ENCODE data around the gene WDR36.
"Not testable (repeated sequence)": the region's sequence is repeated elsewhere in the genome, so short reads cannot be mapped to it uniquely, and the experiment has no call there.

Gene WDR36

DNA sequence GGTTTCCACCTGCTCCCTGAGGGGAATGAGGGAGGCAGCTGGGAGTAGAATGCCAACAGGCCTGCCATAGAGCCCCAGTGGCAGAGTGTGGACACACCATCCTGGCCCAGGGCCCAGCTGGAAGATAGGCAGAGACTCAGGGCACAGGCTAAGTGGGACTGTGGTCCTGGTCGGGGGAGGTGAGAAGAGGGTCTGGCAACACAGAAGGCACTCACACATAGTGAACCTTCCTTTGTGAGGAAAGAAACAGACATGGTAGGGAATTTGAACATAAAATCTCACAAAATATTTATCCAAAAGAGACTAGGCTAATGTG lies 41.2 kb downstream of the WDR36 start:
- Histone ChIP-seq H3K4me3 (ENCODE audit: insufficient read depth, low read depth, low read length) (no peak overlapping the region), H3K9me3 (ENCODE audit: control insufficient read depth, low read length) (no peaks in the 10 kb centered on the region), H3K4me1 (ENCODE audit: control insufficient read depth, insufficient read depth, low read length) (no peaks in the 10 kb centered on the region), H3K27ac (ENCODE audit: insufficient read depth, low read depth, low read length, poor library complexity, severe bottlenecking) (no peak overlapping the region), H3K36me3 (ENCODE audit: control insufficient read depth, insufficient read depth, low read length) (no peaks in the 10 kb centered on the region), H3K27me3 (ENCODE audit: control insufficient read depth, insufficient read depth, low read length, poor library complexity, severe bottlenecking) (no peaks in the 10 kb centered on the region)
- WGBS, 2 experiments: 100% methylated on average over 1 of the region's 1 CpG

DNA sequence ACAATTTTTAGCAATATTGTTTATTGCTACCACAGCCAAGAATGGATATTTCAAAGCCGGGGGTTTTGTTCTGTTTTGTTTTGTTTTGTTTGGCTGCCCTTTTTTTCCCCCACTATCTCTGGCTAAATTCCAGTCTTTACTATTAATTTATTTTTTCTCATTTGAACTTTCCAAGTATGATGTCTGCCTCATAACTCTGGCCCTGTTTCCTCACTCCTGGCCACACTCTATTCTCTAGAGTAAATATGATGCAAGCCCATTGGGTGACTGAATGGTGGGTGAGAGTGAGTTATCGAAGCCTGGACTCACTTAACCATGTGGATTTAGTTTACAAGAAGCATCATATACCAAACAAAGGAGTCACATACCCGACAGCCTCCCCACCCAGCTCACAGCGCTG lies 41.9 kb downstream of the WDR36 start:
- Histone ChIP-seq H3K27me3 (ENCODE audit: control insufficient read depth, insufficient read depth, low read length, poor library complexity, severe bottlenecking) (no peaks in the 10 kb centered on the region), H3K36me3 (ENCODE audit: control insufficient read depth, insufficient read depth, low read length) (no peaks in the 10 kb centered on the region), H3K4me1 (ENCODE audit: control insufficient read depth, insufficient read depth, low read length) (no peaks in the 10 kb centered on the region), H3K4me3 (ENCODE audit: insufficient read depth, low read depth, low read length) (no peak overlapping the region), H3K27ac (ENCODE audit: insufficient read depth, low read depth, low read length, poor library complexity, severe bottlenecking) (no peak overlapping the region), H3K9me3 (ENCODE audit: control insufficient read depth, low read length) (no peaks in the 10 kb centered on the region)
- 88 to 94% methylated on average over 3 to 4 of the region's 4 CpGs for WGBS, 2 experiments

GRCh38 chr5:111134864-111135263 lies 42.7 kb downstream of the WDR36 start:
- Histone ChIP-seq H3K27ac (ENCODE audit: insufficient read depth, low read depth, low read length, poor library complexity, severe bottlenecking) (no peak overlapping the region), H3K27me3 (ENCODE audit: control insufficient read depth, insufficient read depth, low read length, poor library complexity, severe bottlenecking) (no peaks in the 10 kb centered on the region), H3K9me3 (ENCODE audit: control insufficient read depth, low read length) (no peaks in the 10 kb centered on the region), H3K4me3 (ENCODE audit: insufficient read depth, low read depth, low read length) (no peak overlapping the region), H3K36me3 (ENCODE audit: control insufficient read depth, insufficient read depth, low read length) (no peaks in the 10 kb centered on the region), H3K4me1 (ENCODE audit: control insufficient read depth, insufficient read depth, low read length) (no peaks in the 10 kb centered on the region)
- WGBS, 2 experiments: 44 to 72% methylated on average over 2 of the region's 2 CpGs

- Histone ChIP-seq H3K9me3 (ENCODE audit: control insufficient read depth, low read length) (no peaks in the 10 kb centered on the region), H3K36me3 (ENCODE audit: control insufficient read depth, insufficient read depth, low read length) (no peaks in the 10 kb centered on the region), H3K27me3 (ENCODE audit: control insufficient read depth, insufficient read depth, low read length, poor library complexity, severe bottlenecking) (no peaks in the 10 kb centered on the region), H3K4me1 (ENCODE audit: control insufficient read depth, insufficient read depth, low read length) (no peaks in the 10 kb centered on the region), H3K27ac (ENCODE audit: insufficient read depth, low read depth, low read length, poor library complexity, severe bottlenecking) (no peak overlapping the region), H3K4me3 (ENCODE audit: insufficient read depth, low read depth, low read length) (no peak overlapping the region)
- 55 to 60% methylated on average over 1 of the region's 1 CpG for WGBS, 2 experiments
These were observed 43.2 kb downstream of the WDR36 start for GRCh38 chr5:111135363-111135762.

GRCh38 chr5:111135946-111136345 lies 43.8 kb downstream of the WDR36 start:
- no peaks in the 10 kb centered on the region for H3K27me3 ChIP-seq (ENCODE audit: control insufficient read depth, insufficient read depth, low read length, poor library complexity, severe bottlenecking)
- no peaks in the 10 kb centered on the region for H3K4me1 ChIP-seq (ENCODE audit: control insufficient read depth, insufficient read depth, low read length)
- WGBS, 2 experiments: 91 to 97% methylated on average over 5 of the region's 5 CpGs

GRCh38 chr5:111138096-111138495 lies 45.9 kb downstream of the WDR36 start:
- H3K27me3 ChIP-seq (ENCODE audit: control insufficient read depth, insufficient read depth, low read length, poor library complexity, severe bottlenecking): no peaks in the 10 kb centered on the region
- H3K36me3 ChIP-seq (ENCODE audit: control insufficient read depth, insufficient read depth, low read length): no peaks in the 10 kb centered on the region
- H3K9me3 ChIP-seq (ENCODE audit: control insufficient read depth, low read length): no peaks in the 10 kb centered on the region
- H3K4me3 ChIP-seq (ENCODE audit: insufficient read depth, low read depth, low read length): no peak overlapping the region
- no peak overlapping the region for H3K27ac ChIP-seq (ENCODE audit: insufficient read depth, low read depth, low read length, poor library complexity, severe bottlenecking)
- 93 to 97% methylated on average over 1 of the region's 2 CpGs for WGBS, 2 experiments
- no peaks in the 10 kb centered on the region for H3K4me1 ChIP-seq (ENCODE audit: control insufficient read depth, insufficient read depth, low read length)

More at GRCh38 chr5:111135946-111136345, 43.8 kb downstream of the WDR36 start:
- no peaks in the 10 kb centered on the region for H3K9me3 ChIP-seq (ENCODE audit: control insufficient read depth, low read length)
- H3K36me3 ChIP-seq (ENCODE audit: control insufficient read depth, insufficient read depth, low read length): no peaks in the 10 kb centered on the region
- H3K4me3 ChIP-seq (ENCODE audit: insufficient read depth, low read depth, low read length): no peak overlapping the region
- H3K27ac ChIP-seq (ENCODE audit: insufficient read depth, low read depth, low read length, poor library complexity, severe bottlenecking): no peak overlapping the region

- H3K27ac ChIP-seq (ENCODE audit: insufficient read depth, low read depth, low read length, poor library complexity, severe bottlenecking); H3K4me1 ChIP-seq (ENCODE audit: control insufficient read depth, insufficient read depth, low read length); H3K4me3 ChIP-seq (ENCODE audit: insufficient read depth, low read depth, low read length); H3K27me3 ChIP-seq (ENCODE audit: control insufficient read depth, insufficient read depth, low read length, poor library complexity, severe bottlenecking); H3K36me3 ChIP-seq (ENCODE audit: control insufficient read depth, insufficient read depth, low read length); H3K9me3 ChIP-seq (ENCODE audit: control insufficient read depth, low read length): not testable (repeated sequence)
- WGBS, 2 experiments: 100% methylated on average over 1 of the region's 1 CpG
These were observed 49.3 kb downstream of the WDR36 start for GRCh38 chr5:111141471-111141870.

GRCh38 chr5:111142932-111143331 lies 50.8 kb downstream of the WDR36 start:
- no peaks in the 10 kb centered on the region for H3K36me3 ChIP-seq (ENCODE audit: control insufficient read depth, insufficient read depth, low read length)
- H3K4me1 ChIP-seq (ENCODE audit: control insufficient read depth, insufficient read depth, low read length): no peaks in the 10 kb centered on the region
- H3K9me3 ChIP-seq (ENCODE audit: control insufficient read depth, low read length): no peaks in the 10 kb centered on the region
- H3K27me3 ChIP-seq (ENCODE audit: control insufficient read depth, insufficient read depth, low read length, poor library complexity, severe bottlenecking): no peaks in the 10 kb centered on the region
- no peak overlapping the region for H3K27ac ChIP-seq (ENCODE audit: insufficient read depth, low read depth, low read length, poor library complexity, severe bottlenecking)
- no peak overlapping the region for H3K4me3 ChIP-seq (ENCODE audit: insufficient read depth, low read depth, low read length)
- WGBS, 2 experiments: 89 to 93% methylated on average over 2 to 3 of the region's 4 CpGs

DNA sequence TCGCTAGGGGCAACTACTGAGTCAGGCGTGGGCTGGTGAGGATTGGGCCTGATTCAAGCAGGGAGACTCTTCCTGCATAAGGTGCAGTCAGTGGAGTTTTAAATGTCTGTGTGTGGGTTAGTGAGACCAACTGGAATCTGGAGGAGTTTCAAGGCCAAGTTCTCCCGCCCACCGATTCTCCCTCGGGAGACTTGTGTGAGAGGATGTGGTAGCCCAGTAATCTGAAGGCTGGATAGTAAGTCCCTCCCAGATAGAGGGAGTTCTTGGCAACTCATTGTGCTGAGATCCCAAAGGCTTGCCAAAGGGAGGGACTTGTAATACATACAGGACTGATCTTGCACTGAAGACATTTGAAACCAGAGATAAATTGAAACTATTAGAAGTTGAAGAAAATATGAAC lies 51.8 kb downstream of the WDR36 start:
- 88 to 92% methylated on average over 5 of the region's 5 CpGs for WGBS, 2 experiments
- H3K36me3 ChIP-seq (ENCODE audit: control insufficient read depth, insufficient read depth, low read length): no peaks in the 10 kb centered on the region
- H3K9me3 ChIP-seq (ENCODE audit: control insufficient read depth, low read length): no peaks in the 10 kb centered on the region
- no peaks in the 10 kb centered on the region for H3K27me3 ChIP-seq (ENCODE audit: control insufficient read depth, insufficient read depth, low read length, poor library complexity, severe bottlenecking)
- no peaks in the 10 kb centered on the region for H3K4me1 ChIP-seq (ENCODE audit: control insufficient read depth, insufficient read depth, low read length)
- H3K4me3 ChIP-seq (ENCODE audit: insufficient read depth, low read depth, low read length): no peak overlapping the region
- no peak overlapping the region for H3K27ac ChIP-seq (ENCODE audit: insufficient read depth, low read depth, low read length, poor library complexity, severe bottlenecking)

DNA sequence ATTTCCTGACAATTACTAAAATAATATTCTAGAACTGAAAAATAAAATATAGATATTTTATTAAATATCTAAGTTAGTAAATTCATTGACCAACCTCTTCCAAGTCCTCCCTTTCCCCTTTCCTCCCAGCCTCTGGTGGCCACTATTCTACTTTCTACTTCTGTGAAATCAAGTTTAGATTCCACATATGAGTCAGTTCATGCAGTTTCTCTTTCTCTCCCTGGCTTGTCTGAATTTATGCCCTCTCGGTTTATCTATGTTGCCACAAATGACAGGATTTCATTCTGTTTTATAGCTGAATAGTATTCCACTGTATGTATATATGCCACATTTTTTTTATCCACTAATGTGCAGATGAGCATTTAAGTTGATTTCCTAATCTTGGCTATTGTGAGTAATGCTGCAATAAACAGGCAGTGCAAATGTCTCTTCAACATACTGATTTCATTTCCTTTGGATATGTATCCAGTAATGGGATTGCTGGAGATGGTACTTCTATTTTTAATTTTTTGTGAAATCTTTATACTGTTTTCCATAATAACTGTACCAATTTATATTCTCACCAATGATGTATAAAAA lies 52.3 kb downstream of the WDR36 start:
- no peaks in the 10 kb centered on the region for H3K27me3 ChIP-seq (ENCODE audit: control insufficient read depth, insufficient read depth, low read length, poor library complexity, severe bottlenecking)
- no peak overlapping the region for H3K27ac ChIP-seq (ENCODE audit: insufficient read depth, low read depth, low read length, poor library complexity, severe bottlenecking)
- H3K4me3 ChIP-seq (ENCODE audit: insufficient read depth, low read depth, low read length): no peak overlapping the region
- H3K9me3 ChIP-seq (ENCODE audit: control insufficient read depth, low read length): no peaks in the 10 kb centered on the region
- 100% methylated on average over 1 of the region's 1 CpG; no CpG with 5 or more reads in 1 of the 2 experiments for WGBS, 2 experiments
- no peaks in the 10 kb centered on the region for H3K36me3 ChIP-seq (ENCODE audit: control insufficient read depth, insufficient read depth, low read length)
- no peaks in the 10 kb centered on the region for H3K4me1 ChIP-seq (ENCODE audit: control insufficient read depth, insufficient read depth, low read length)

GRCh38 chr5:111146053-111146452 lies 53.9 kb downstream of the WDR36 start:
- H3K27me3 ChIP-seq (ENCODE audit: control insufficient read depth, insufficient read depth, low read length, poor library complexity, severe bottlenecking): no peaks in the 10 kb centered on the region
- no peaks in the 10 kb centered on the region for H3K9me3 ChIP-seq (ENCODE audit: control insufficient read depth, low read length)
- no peak overlapping the region for H3K4me3 ChIP-seq (ENCODE audit: insufficient read depth, low read depth, low read length)
- H3K27ac ChIP-seq (ENCODE audit: insufficient read depth, low read depth, low read length, poor library complexity, severe bottlenecking): no peak overlapping the region
- H3K36me3 ChIP-seq (ENCODE audit: control insufficient read depth, insufficient read depth, low read length): no peaks in the 10 kb centered on the region
- 39 to 45% methylated on average over 2 of the region's 2 CpGs for WGBS, 2 experiments
- no peaks in the 10 kb centered on the region for H3K4me1 ChIP-seq (ENCODE audit: control insufficient read depth, insufficient read depth, low read length)
